IPS-18a (cell line): ENCODE measurements around the gene ASCC3.
"Not testable (repeated sequence)": the region's sequence is repeated elsewhere in the genome, so short reads cannot be mapped to it uniquely, and the experiment has no call there.

Source experiments
- H3K27ac ChIP-seq: one replicate; pipeline ENCODE4 v1.5.1; 2013; ENCODE audit warnings: low read length
- H3K27me3 ChIP-seq: one replicate; pipeline ENCODE4 v1.6.1; 2013; ENCODE audit warnings: mild to moderate bottlenecking, low read length; ENCODE audit not compliant: control insufficient read depth, insufficient read depth
- H3K36me3 ChIP-seq: one replicate; pipeline ENCODE4 v1.6.1; 2013; ENCODE audit warnings: low read depth, low read length; ENCODE audit not compliant: control insufficient read depth
- H3K4me1 ChIP-seq: one replicate; pipeline ENCODE4 v1.6.1; 2013; ENCODE audit warnings: low read depth, low read length; ENCODE audit not compliant: control insufficient read depth
- H3K4me3 ChIP-seq: one replicate; pipeline ENCODE4 v1.5.1; 2013; ENCODE audit warnings: low read length
- H3K9ac ChIP-seq: one replicate; pipeline ENCODE4 v1.6.1; 2013; ENCODE audit warnings: mild to moderate bottlenecking, low read length, moderate library complexity
- H3K9me3 ChIP-seq: one replicate; pipeline ENCODE4 v1.6.1; 2013; ENCODE audit warnings: low read depth, low read length; ENCODE audit not compliant: control insufficient read depth

ASCC3 gene

DNA sequence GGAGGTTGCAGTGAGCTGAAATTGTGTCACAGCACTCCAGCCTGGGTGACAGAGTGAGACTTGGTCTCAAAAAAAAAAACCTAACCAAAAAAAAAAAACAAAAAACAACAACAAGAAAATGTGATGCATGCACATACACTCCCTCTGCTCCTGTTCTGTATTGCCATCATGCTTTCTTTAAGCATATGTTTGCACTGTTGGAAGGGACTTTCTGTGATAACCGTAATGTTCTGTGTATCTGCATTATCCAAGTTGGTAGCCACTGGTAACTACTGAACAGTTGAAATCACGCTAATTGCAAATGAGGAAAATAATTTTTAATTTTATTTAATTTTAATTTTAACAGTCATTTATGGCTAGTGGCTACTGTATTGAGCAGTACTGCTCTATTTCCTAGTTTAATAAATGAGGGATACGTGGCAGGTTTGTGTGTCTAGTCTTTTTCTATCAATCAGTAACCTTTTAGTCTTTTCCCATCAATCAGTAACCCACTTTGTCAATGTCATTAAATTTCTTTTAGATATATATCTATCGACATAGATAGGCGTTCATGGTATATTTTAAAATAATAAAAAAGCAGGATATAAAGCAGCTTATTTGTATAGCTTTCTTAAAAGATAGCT lies 135.6 kb downstream of the ASCC3 start:
- H3K4me3 ChIP-seq, result no peak overlapping the region
- H3K4me1 ChIP-seq, result no peaks in the 10 kb centered on the region
- no peaks in the 10 kb centered on the region for H3K9me3 ChIP-seq
- no peaks in the 10 kb centered on the region for H3K27me3 ChIP-seq
- no peak overlapping the region for H3K9ac ChIP-seq
- H3K27ac ChIP-seq, result no peak overlapping the region
- no peaks in the 10 kb centered on the region for H3K36me3 ChIP-seq

DNA sequence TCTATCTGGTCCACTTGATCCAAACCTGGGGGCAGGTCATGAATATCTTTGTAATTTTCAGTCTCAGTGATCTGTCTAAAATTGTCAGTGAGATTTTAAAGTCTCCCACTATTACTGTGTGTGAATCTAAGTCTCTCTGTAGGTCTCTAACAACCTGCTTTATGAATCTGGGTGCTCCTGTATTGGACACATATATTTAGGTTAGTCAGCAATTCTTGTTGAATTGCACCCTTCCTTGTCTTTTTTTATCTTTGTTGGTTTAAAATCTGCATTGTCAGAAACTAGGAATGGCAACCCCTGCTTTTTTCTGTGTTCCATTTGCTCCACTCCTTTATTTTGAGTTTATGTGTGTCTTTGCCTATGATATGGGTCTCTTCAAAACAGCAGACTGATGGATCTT lies 140.7 kb downstream of the ASCC3 start:
- no peak overlapping the region for H3K27ac ChIP-seq
- H3K4me3 ChIP-seq, result no peak overlapping the region
- no peaks in the 10 kb centered on the region for H3K27me3 ChIP-seq
- peaks cover 3% of the 10 kb centered on the region for H3K9me3 ChIP-seq
- H3K36me3 ChIP-seq, result no peaks in the 10 kb centered on the region
- no peaks in the 10 kb centered on the region for H3K4me1 ChIP-seq
- no peak overlapping the region for H3K9ac ChIP-seq

DNA sequence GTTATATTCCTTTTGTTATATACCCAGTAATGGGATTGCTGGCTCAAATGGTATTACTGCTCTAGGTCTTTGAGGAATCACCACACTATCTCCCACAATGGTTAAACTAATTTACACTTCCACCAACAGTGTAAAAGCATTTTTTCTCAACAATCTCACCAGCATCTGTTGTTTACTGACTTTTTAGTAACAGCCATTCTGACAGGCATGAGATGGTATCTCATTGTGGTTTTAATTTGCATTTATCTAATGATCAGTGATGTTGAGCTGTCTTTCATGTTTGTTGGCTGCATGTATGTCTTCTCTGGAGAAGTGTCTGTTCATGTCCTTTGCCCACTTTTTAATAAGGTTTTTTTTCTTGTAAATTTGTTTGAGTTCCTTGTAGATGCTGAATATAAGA lies 143.4 kb downstream of the ASCC3 start:
- not testable (repeated sequence) for H3K27me3 ChIP-seq, H3K36me3 ChIP-seq, H3K27ac ChIP-seq, H3K9ac ChIP-seq, H3K4me3 ChIP-seq, H3K4me1 ChIP-seq, H3K9me3 ChIP-seq

DNA sequence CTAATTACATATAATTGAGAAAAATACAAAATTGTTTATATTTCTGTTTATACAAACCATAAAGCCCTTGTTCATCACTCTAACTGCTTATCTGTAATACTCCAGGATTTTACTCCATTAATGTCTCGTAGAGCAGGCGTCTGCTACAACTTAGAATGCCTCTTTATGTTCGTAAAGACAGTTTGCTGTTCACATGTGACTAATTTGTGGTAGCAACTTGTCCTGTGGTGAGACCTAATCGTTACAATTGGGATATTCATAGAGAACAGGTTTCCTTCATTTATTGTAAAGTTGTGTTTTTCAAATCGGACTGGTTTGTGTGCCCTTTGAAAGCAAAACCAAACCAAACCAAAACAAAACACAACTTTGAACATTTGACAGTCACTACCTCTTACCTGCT lies 149.7 kb downstream of the ASCC3 start:
- Histone ChIP-seq H3K9ac (no peak overlapping the region), H3K4me1 (no peaks in the 10 kb centered on the region), H3K27ac (no peak overlapping the region), H3K4me3 (no peak overlapping the region), H3K36me3 (no peaks in the 10 kb centered on the region), H3K27me3 (no peaks in the 10 kb centered on the region), H3K9me3 (no peaks in the 10 kb centered on the region)

DNA sequence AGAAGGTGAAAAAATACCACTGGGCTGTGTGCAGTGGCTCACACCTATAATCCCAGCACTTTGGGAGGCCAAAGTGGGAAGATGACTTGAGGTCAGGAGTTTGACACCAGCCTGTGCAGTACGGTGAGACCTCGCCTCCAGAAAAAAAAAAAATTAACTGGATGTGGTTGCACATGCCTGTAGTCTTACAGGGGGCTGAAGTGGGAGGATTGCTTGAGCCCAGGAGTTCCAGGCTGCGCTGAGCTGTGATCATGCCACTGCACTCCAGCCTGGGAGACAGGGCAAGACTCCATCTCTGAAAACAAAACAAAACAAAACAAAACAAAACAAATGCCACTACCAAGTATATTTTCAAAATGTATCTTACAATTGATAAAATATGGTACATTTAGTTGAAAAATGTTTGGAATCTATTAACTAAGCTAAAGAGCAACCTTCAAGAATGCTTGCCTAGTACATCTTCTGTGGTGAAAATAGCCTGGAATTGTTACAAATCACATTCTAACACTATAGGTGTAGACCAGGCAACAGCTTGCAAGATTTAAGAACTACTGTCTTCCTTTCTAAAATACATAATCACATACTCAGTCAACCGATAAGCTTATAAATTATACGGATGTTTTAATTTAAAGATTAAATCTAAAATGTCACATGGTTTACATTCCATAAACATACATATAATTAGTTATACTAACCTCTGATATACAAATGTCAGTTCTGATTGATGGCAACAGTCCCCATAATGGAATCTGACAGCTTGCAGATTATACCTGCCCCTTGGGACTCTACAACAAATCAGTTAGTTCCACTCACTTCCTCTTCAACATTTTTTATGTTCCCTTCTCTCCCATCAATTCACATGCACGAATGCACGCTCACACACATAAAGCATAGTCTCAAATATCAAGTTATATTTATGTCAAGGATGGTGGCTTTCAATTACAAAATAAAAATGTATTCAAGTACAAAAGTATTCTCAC lies 150.8 kb downstream of the ASCC3 start:
- no peak overlapping the region for H3K27ac ChIP-seq
- H3K4me3 ChIP-seq, result no peak overlapping the region
- H3K36me3 ChIP-seq, result no peaks in the 10 kb centered on the region
- H3K4me1 ChIP-seq, result no peaks in the 10 kb centered on the region
- no peaks in the 10 kb centered on the region for H3K27me3 ChIP-seq
- no peaks in the 10 kb centered on the region for H3K9me3 ChIP-seq
- H3K9ac ChIP-seq, result no peak overlapping the region

DNA sequence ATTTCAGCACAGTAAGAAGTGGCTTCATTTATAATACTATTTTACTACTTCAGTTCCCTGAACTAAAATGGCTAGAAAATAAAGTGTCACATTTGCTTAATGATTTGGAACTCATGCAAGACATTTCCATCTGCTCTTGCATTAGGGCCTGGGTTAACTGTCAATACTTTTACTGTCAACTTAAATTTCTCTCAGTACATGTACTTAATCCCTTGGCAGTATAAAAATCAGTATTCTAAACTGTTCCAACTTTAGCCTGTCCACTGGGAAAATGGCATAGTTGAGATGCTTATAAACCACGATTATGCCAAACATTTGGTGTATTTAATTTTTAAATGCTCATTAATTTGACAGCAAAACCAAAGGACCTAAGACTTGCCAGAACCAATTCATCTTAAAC lies 154.5 kb downstream of the ASCC3 start:
- H3K36me3 ChIP-seq, result no peaks in the 10 kb centered on the region
- H3K4me3 ChIP-seq, result no peak overlapping the region
- H3K9me3 ChIP-seq, result no peaks in the 10 kb centered on the region
- H3K4me1 ChIP-seq, result no peaks in the 10 kb centered on the region
- H3K27ac ChIP-seq, result no peak overlapping the region
- no peak overlapping the region for H3K9ac ChIP-seq
- H3K27me3 ChIP-seq, result no peaks in the 10 kb centered on the region

DNA sequence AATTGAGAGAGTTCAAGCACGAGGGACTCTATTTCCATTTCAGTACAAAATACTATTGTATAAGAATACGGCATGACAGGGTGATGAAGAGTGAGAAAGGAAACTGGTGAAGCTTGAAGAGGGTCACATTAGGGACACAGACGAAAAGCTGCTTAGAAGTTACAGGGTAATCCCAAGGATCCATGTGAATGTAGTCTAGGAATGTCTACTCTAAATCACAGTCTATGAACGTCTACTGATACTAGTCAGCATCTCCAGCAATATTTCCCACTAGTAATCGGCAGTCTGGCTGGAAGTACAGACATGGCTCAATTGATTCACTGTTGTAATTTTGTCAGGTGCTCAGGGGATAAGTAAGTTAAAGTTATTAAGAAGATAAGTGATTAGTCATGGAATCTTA lies 156.4 kb downstream of the ASCC3 start:
- Histone ChIP-seq H3K27ac (no peak overlapping the region), H3K4me3 (no peak overlapping the region), H3K27me3 (no peaks in the 10 kb centered on the region), H3K9me3 (no peaks in the 10 kb centered on the region), H3K4me1 (no peaks in the 10 kb centered on the region), H3K36me3 (no peaks in the 10 kb centered on the region), H3K9ac (no peak overlapping the region)

DNA sequence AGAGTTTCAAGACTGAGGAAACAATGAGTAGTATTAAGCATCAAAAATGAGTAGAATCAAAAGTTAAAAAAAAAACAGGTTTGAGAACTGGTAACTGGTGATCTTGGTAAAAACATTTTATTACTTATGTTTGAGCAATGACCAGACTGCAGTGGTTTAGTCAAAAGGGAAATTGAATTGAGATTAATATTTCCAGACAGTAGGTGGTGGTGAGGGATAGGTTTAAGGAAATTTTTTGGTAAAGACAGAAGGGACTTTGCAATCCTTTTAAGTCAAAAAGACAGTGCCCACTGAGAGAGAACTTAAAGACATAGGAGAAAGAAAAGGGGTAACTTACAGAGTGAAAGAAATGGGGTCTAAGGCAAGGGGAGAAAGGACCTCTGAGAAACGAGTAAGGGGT lies 156.9 kb downstream of the ASCC3 start:
- Histone ChIP-seq H3K9me3 (no peaks in the 10 kb centered on the region), H3K36me3 (no peaks in the 10 kb centered on the region), H3K4me1 (no peaks in the 10 kb centered on the region)

DNA sequence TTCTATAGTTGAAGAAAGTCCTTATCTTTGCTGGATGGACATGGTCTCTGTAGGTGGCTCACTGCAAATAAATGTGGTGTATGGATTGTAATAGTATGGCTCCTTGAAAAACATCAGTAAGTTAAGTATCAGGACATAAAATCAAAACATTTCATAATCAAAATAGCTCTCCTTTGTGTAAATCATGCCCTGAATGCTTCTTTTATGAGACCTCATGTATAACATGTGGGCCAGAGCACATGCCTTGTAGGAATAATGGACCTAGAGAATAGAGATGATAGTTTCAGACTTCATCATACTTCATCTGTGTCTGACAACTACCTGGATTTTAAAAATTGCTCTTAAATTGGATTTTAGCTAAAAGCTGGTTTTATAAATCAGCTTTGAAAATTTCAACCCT lies 159.9 kb downstream of the ASCC3 start:
- H3K9ac ChIP-seq, result no peak overlapping the region
- H3K27ac ChIP-seq, result no peak overlapping the region
- H3K36me3 ChIP-seq, result no peaks in the 10 kb centered on the region
- no peaks in the 10 kb centered on the region for H3K9me3 ChIP-seq
- H3K4me1 ChIP-seq, result no peaks in the 10 kb centered on the region
- H3K27me3 ChIP-seq, result no peaks in the 10 kb centered on the region
- no peak overlapping the region for H3K4me3 ChIP-seq

More for the DNA sequence above, 156.9 kb downstream of the ASCC3 start:
- H3K9ac ChIP-seq, result no peak overlapping the region
- no peak overlapping the region for H3K27ac ChIP-seq
- no peak overlapping the region for H3K4me3 ChIP-seq
- no peaks in the 10 kb centered on the region for H3K27me3 ChIP-seq

DNA sequence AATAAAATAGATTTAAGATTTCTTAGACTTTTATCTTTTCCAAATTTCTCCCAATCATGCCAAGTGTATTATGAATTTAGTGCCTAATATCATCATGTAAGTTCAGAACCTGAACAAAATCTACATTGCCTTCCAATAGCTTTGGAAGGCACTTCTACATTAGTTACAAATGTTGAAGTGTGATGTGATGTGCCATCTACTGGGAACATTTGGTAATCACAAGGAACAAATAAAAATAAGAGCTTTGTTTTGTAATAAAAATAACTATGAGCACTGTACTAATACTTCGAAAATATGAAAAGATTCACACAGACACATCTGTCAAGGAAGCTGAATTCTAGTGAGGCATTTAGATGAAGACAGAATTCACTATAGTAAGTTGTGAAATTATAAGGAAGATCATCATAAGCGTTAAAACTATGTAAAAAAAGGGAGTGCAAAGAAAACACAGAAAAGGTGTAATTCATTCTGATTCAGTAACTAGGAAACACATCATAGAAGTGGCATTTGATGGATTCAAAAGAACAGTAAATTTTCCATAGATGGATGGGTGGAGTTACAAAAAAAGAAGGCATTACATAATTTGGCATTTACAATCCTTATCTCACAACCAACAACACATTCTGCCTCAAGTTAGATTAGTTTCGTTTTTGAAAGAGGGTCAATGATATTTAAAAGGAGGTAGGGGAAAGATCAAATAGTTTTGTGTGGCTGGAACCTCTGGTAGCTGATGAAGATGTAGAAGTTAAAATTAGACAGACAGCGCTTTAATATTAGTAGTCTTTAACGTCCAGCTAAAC lies 161.0 kb downstream of the ASCC3 start:
- no peak overlapping the region for H3K9ac ChIP-seq
- no peaks in the 10 kb centered on the region for H3K9me3 ChIP-seq
- H3K27ac ChIP-seq, result no peak overlapping the region
- no peak overlapping the region for H3K4me3 ChIP-seq
- no peaks in the 10 kb centered on the region for H3K4me1 ChIP-seq
- H3K27me3 ChIP-seq, result no peaks in the 10 kb centered on the region
- H3K36me3 ChIP-seq, result no peaks in the 10 kb centered on the region

DNA sequence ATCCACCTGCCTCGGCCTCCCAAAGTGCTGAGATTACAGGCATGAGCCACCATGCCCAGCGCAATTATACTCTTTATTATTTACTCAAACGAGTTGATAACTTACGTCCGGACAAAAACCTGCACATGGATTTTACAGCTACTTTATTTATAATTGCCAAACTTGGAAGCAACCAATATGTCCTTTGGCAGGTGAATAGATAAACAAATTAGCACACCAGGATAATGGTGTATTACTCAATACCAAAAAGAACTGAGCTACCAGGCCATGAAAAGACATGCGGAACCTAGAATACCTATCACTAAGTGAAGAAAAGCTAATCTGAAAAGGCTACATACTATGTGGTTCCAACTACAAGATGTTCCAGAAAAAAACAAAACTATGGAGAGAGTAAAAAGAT lies 168.1 kb downstream of the ASCC3 start:
- Histone ChIP-seq H3K9ac (no peak overlapping the region), H3K4me3 (no peak overlapping the region), H3K9me3 (no peaks in the 10 kb centered on the region), H3K27me3 (no peaks in the 10 kb centered on the region), H3K36me3 (no peaks in the 10 kb centered on the region), H3K27ac (no peak overlapping the region), H3K4me1 (no peaks in the 10 kb centered on the region)
